ENCODE measurements around the gene WWC1. TPM values are rescaled to one million over a fixed set of nuclear protein-coding genes. Genes with fewer than 3 reads are reported as not detected.
A peak's percentile ranks its signal among the peaks of the same experiment; 100 is the strongest.
"Not testable (repeated sequence)": the region's sequence is repeated elsewhere in the genome, so short reads cannot be mapped to it uniquely, and the experiment has no call there.

WWC1 gene
- total RNA-seq, 1 donor from 2014 or later: 2.4 TPM

DNA sequence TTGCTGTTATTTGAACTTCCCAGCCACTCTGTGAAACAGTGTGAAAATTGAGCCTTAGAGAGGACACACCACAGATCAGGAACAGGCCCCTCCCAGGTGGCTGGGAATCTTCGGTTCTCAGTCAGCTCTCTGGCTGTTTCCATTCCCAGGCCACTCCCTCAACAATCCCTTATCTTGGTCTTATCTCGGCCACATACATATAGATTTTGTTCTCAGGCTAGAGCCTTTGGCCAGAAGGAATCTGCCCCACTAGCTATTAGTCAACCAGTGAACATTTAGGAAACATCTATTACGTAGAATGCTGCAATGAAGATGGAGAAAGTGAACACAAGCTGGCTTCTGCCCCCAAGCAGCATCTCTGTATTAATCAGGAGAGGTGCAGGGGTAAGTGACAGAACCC is 21.0 kb upstream of the WWC1 start:
- Mint-ChIP-seq H3K4me1 (peaks cover 9% of the 10 kb centered on the region), H3K9me3 (no peaks in the 10 kb centered on the region), H3K27me3 (peaks cover 21% of the 10 kb centered on the region), H3K4me3 (no peak overlapping the region), H3K36me3 (ENCODE audit: low read depth) (no peaks in the 10 kb centered on the region), H3K27ac (no peak overlapping the region)
- intact Hi-C loops (cut with micrococcal nuclease): loop anchor here (5.0 kb wide), 1 partner anchor 217 kb away; the partner anchor contains the start of gene RARS1
- no peak for DNase-seq

DNA sequence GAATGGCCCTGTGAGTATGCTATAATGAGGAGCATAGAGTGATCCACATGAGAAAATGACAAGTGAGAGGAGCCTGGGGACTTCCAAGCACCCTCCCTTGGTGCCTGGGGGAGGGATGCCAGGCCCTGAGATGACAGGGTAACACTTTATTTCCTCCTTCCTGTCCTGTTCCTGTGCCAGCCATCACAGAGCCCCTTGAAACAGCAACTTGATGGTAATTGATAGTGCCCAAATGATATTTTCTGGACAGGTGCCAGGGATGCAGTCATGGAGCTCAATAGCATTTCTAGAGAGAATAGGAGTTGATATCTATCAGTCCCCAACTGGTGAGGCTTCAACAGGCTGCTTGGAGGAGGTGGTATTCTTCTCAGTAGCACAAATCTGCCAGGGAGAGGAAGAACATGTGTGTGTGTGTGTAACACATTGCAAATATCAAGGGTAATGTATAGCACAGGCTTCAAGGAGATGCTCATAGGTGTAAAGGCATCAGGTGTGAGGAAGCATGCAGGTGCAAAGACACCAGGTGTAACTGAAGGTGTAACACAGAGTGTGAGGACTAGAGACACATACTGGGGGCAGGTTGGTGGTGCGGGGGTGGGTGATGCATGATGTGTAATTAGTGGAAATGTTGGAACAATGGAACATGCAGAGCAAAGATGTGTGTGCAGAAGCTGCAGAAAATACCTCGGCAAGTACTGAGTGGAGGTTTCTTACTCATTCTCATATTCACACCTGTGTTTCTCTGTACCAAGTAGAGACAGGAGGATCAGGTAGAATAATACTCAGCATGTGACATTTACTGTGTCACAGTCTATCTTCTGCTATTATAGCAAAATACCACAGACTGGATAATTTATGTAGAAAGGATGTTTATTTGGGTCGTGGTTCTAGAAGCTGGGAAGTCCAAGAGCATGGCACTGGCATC is 18.1 kb upstream of the WWC1 start:
- Mint-ChIP-seq H3K27me3 (peaks cover 20% of the 10 kb centered on the region), H3K27ac (no peak overlapping the region), H3K9me3 (no peaks in the 10 kb centered on the region), H3K4me3 (no peak overlapping the region), H3K36me3 (ENCODE audit: low read depth) (no peaks in the 10 kb centered on the region), H3K4me1 (peaks cover 9% of the 10 kb centered on the region)
- intact Hi-C loops (cut with micrococcal nuclease): loop anchor here (5.0 kb wide), 1 partner anchor 214 kb away; the partner anchor contains the start of gene RARS1
- DNase-seq: no peak

GRCh38 chr5:168274406-168274805 is 17.0 kb upstream of the WWC1 start:
- H3K27ac Mint-ChIP-seq: no peak overlapping the region
- intact Hi-C loops (cut with micrococcal nuclease): loop anchor here (5.0 kb wide), 1 partner anchor 213 kb away; the partner anchor contains the start of gene RARS1
- peaks cover 11% of the 10 kb centered on the region for H3K27me3 Mint-ChIP-seq
- H3K36me3 Mint-ChIP-seq (ENCODE audit: low read depth): no peaks in the 10 kb centered on the region
- no peaks in the 10 kb centered on the region for H3K9me3 Mint-ChIP-seq
- DNase-seq: no peak
- no peaks in the 10 kb centered on the region for H3K4me1 Mint-ChIP-seq
- H3K4me3 Mint-ChIP-seq: no peak overlapping the region

- H3K9me3 Mint-ChIP-seq: no peaks in the 10 kb centered on the region
- H3K4me3 Mint-ChIP-seq: no peak overlapping the region
- DNase-seq: no peak
- no peaks in the 10 kb centered on the region for H3K36me3 Mint-ChIP-seq (ENCODE audit: low read depth)
- H3K4me1 Mint-ChIP-seq: no peaks in the 10 kb centered on the region
- peaks cover 9% of the 10 kb centered on the region for H3K27me3 Mint-ChIP-seq
- H3K27ac Mint-ChIP-seq: no peak overlapping the region
- intact Hi-C loops (cut with micrococcal nuclease): no loop called here
Measured at GRCh38 chr5:168275940-168276339, 15.5 kb upstream of the WWC1 start.

DNA sequence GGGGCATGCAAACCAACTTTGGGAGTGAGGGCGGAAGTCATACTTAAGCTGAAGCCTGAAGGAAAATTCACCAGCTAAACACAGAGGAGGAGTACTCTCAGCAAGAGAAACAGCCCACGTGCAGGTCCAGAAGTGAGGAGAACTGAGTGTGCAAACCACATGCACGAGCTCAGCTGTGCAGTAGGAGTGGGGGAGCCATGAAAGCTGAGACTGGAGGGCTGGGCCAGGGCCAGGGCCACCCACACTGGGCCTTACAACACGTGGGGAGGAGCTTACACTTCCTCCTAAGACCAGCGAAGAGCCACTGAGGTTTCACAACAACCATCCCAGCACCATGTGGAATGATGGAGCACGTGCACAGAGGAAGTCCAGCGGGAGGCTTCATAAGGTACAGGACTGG is 9.3 kb upstream of the WWC1 start:
- peaks cover 4% of the 10 kb centered on the region for H3K9me3 Mint-ChIP-seq
- H3K4me3 Mint-ChIP-seq: no peak overlapping the region
- peaks cover 15% of the 10 kb centered on the region for H3K27me3 Mint-ChIP-seq
- DNase-seq: no peak
- H3K27ac Mint-ChIP-seq: no peak overlapping the region
- H3K4me1 Mint-ChIP-seq: peaks cover 3% of the 10 kb centered on the region
- intact Hi-C loops (cut with micrococcal nuclease): loop anchor here (10.0 kb wide), 1 partner anchor 123 kb away; no protein-coding TSS in a partner anchor
- no peaks in the 10 kb centered on the region for H3K36me3 Mint-ChIP-seq (ENCODE audit: low read depth)

DNA sequence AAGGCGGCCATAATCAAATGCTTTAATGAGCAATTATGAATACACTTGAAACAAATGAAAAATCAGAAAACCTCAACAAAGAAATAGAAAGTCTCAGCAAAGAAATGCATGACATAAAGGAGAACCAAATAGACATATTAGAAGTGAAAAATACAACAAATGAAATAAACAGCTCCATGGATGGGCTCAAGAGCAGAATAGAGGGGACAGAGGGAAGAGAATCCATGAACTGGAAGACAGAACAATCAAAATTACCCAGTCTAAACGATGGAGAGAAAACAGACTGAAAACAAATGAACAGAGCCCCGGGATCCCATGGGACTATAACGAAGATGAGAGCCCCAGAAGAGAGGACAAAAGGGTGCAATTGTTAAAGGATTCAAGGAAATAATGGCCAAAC is 6.6 kb upstream of the WWC1 start:
- H3K36me3 Mint-ChIP-seq (ENCODE audit: low read depth): no peaks in the 10 kb centered on the region
- DNase-seq: no peak
- H3K27ac Mint-ChIP-seq: no peak overlapping the region
- intact Hi-C loops (cut with micrococcal nuclease): loop anchor here (10.0 kb wide), 1 partner anchor 120 kb away; no protein-coding TSS in a partner anchor
- peaks cover 4% of the 10 kb centered on the region for H3K4me1 Mint-ChIP-seq
- no peak overlapping the region for H3K4me3 Mint-ChIP-seq
- H3K27me3 Mint-ChIP-seq: peaks cover 22% of the 10 kb centered on the region
- peaks cover 4% of the 10 kb centered on the region for H3K9me3 Mint-ChIP-seq

DNA sequence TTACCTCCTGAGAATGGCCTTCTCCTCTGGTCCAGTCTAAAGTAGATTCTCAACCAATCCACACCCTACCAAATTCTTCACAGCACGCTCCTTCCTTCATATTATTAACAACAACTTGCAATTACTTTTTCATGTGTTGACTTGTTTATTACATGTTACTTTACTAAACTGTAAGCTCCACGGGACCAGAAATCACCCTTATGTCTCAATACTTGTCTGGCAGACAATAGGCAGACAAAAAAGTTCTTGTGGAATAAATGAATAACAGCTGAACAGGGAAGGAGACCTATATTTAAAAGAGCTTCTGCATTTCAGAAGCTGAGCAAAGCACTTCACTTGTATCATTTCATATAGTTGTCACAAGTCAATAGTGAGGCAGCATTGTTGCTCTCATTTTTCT is 5.7 kb upstream of the WWC1 start:
- Mint-ChIP-seq H3K9me3 (peaks cover 4% of the 10 kb centered on the region), H3K4me1 (peaks cover 9% of the 10 kb centered on the region), H3K27me3 (peaks cover 26% of the 10 kb centered on the region), H3K36me3 (ENCODE audit: low read depth) (no peaks in the 10 kb centered on the region), H3K4me3 (no peak overlapping the region), H3K27ac (no peak overlapping the region)
- DNase-seq: no peak
- intact Hi-C loops (cut with micrococcal nuclease): loop anchor here (10.0 kb wide), 1 partner anchor 119 kb away; no protein-coding TSS in a partner anchor

DNA sequence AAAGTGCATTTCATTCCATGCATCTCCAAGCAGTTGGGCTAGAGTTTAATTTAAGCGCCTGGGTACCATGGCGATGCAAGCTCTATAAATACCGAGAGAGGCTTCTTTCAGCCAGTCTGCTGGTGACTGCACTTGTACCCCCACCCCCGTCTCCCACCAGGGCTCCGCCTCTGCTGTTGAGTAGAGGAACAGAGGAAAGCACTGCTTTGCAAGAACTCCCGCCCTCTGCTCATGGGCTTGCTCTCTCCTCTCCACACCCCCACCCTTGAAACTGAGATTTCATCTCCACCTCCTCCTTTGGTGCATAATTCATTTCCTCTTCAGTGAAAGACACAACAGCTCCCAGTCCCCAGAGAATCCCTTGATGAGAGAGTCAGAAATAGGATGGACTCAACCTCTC is 5.1 kb upstream of the WWC1 start:
- no peak overlapping the region for H3K4me3 Mint-ChIP-seq
- no peaks in the 10 kb centered on the region for H3K36me3 Mint-ChIP-seq (ENCODE audit: low read depth)
- no peak for DNase-seq
- intact Hi-C loops (cut with micrococcal nuclease): loop anchor here (10.0 kb wide), 1 partner anchor 118 kb away; no protein-coding TSS in a partner anchor
- H3K9me3 Mint-ChIP-seq: peaks cover 4% of the 10 kb centered on the region
- no peak overlapping the region for H3K27ac Mint-ChIP-seq
- peaks cover 11% of the 10 kb centered on the region for H3K4me1 Mint-ChIP-seq
- H3K27me3 Mint-ChIP-seq: peaks cover 31% of the 10 kb centered on the region

DNA sequence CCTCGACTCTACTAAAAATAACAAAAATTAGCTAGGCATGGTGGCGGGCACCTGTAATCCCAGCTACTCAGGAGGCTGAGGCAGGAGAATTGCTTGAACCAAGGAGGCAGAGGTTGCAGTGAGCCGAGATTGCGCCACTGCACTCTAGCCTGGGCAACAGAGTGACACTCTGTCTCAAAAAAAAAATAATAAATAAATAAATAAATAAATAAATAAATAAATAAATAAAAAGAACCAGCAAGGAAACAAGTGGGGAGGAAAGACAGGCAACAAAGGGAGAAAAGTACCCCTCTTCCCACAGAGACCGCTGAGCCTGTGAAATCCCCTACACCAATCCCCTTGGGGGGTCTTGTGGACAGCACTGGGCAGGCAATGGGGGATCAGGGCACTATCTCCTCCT is 4.6 kb upstream of the WWC1 start:
- Mint-ChIP-seq H3K27me3 (peaks cover 29% of the 10 kb centered on the region), H3K4me1 (peaks cover 11% of the 10 kb centered on the region)
- H3K9me3 Mint-ChIP-seq; H3K36me3 Mint-ChIP-seq (ENCODE audit: low read depth); DNase-seq; H3K27ac Mint-ChIP-seq; H3K4me3 Mint-ChIP-seq: not testable (repeated sequence)
- intact Hi-C loops (cut with micrococcal nuclease): loop anchor here (10.0 kb wide), 1 partner anchor 118 kb away; no protein-coding TSS in a partner anchor

DNA sequence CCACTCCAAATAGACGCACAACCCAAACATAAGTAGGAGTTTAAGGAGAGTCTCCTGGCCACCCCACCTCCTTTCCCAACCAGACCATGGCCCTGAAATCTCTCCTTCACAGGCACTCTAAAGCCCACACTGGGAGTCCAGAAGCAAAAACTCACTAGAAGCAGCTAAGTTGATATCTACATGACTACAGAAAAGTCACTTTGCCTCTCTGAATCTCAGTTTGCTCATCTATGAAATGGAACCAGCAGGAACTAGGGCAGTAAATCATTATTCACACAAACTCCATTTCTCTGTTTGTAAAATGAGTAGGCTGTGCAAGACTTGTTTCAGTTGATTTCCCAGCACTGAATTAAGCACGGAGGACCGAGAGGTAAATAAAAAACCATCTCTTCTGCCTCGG is 4.1 kb upstream of the WWC1 start:
- Mint-ChIP-seq H3K36me3 (ENCODE audit: low read depth) (no peaks in the 10 kb centered on the region), H3K27me3 (peaks cover 29% of the 10 kb centered on the region), H3K27ac (no peak overlapping the region), H3K9me3 (peaks cover 4% of the 10 kb centered on the region), H3K4me3 (no peak overlapping the region), H3K4me1 (peaks cover 11% of the 10 kb centered on the region)
- intact Hi-C loops (cut with micrococcal nuclease): loop anchor here (10.0 kb wide), 1 partner anchor 117 kb away; no protein-coding TSS in a partner anchor
- no peak for DNase-seq

DNA sequence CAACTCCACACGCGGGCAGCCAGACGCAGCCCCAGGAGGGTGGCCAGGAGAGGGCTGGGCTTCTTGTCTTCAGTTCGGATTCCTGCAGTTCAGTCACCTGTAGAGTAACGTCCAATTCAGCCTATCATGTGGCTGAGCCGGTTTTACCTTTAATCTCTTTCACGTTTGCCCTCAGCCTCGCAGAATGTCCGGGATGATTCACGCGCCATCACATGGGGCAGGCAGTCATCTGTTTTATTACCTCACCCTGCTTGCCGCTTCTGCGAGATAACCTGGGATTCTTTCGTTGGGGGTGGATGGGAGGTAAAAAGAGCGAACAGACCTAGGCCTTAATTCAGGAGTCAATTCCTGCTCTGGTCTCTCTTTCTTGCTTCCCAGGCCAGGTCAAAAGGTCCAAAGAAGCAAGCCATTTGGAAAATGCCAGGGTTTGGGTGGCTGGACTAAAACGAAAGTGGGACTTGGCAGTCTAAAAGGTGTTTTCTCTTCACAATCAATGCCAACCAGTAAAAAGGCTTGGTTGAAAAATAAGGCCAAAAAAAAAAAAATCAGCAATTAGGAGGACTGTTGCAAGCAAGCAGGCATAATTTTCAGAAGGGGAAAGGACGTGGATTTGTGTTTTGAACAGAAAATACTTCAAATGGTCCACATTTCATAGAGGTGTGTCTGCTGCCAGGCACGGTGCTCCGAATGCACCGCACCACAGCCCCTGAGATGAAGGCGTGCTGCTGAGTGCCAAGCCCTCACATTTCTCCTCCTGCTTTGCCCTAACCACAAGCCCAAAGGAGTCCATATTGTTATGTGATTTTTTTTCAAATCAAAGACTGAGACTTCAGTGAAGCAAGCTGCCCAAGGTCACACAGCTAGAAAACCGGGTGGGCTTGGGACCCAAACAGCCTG is 2.8 kb upstream of the WWC1 start:
- Mint-ChIP-seq H3K36me3 (ENCODE audit: low read depth) (no peaks in the 10 kb centered on the region), H3K4me3 (no peak overlapping the region), H3K27me3 (peaks cover 39% of the 10 kb centered on the region), H3K27ac (no peak overlapping the region), H3K4me1 (peaks cover 11% of the 10 kb centered on the region), H3K9me3 (peaks cover 4% of the 10 kb centered on the region)
- intact Hi-C loops (cut with micrococcal nuclease): loop anchor here (10.0 kb wide), 1 partner anchor 116 kb away; no protein-coding TSS in a partner anchor
- no peak for DNase-seq

DNA sequence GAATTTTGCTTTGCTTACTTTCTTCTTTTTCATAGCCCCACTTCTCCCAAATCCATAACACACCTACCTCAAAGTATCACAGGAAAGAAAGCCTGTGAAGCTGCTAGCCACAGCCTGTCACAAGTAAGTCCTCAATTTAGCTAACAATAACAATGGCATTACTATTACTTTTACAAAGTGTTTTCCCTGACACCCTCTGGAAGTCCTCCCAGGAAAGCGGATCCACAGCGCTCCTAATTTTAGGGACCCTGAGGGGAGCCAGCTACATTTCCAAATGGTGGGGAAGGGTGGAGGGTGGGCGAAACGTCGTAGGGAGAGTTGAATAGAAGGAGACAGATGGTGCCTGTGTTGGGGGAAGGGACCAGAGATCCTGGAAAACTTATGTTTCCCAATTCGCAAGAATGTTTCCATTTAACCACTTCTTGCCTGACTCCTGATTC is 523 bp upstream of the WWC1 start:
- Mint-ChIP-seq H3K27ac (no peak overlapping the region), H3K4me1 (peaks cover 11% of the 10 kb centered on the region), H3K36me3 (ENCODE audit: low read depth) (no peaks in the 10 kb centered on the region), H3K9me3 (no peaks in the 10 kb centered on the region), H3K4me3 (peak overlapping the region; percentile 56), H3K27me3 (peaks cover 36% of the 10 kb centered on the region)
- no peak for DNase-seq
- intact Hi-C loops (cut with micrococcal nuclease): no loop called here

DNA sequence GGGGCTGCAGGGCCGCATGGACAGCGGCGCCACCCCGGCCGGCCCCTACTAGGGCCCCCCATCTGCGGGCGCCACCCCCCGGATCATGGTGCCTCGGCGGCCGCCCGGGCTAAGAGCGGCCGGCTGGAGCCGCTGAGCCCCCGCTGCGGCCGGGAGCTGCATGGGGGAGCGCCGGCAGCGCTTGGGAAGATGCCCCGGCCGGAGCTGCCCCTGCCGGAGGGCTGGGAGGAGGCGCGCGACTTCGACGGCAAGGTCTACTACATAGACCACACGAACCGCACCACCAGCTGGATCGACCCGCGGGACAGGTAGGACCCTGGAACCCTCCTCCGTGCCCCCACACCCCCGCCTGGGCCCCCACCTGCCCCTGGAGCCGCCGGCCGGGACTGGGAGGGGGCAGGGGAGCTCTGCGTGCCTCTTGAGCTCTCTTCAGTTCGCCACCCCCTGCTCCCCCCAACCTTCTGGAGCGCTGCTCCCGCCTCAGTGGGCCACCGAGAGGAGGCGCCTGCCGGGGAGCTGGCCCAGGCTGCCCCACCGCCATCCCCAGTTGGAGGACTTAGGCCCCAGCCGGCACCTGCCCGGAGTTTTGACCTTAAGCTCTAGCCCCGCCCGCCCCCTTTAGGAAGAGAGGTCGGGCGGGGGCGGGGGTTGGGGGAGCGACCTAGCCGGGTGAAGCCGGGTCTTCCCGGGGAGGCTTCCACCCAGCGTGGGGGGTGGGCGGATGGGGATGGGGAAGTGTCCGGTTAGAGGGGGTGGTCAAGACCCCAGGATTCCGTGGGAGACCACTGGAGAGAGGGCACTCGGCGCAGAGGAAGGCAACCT is 730 bp downstream of the WWC1 start:
- Mint-ChIP-seq H3K27ac (no peak overlapping the region), H3K9me3 (no peaks in the 10 kb centered on the region), H3K4me3 (no peak overlapping the region), H3K36me3 (ENCODE audit: low read depth) (no peaks in the 10 kb centered on the region), H3K27me3 (peaks cover 34% of the 10 kb centered on the region), H3K4me1 (peaks cover 8% of the 10 kb centered on the region)
- intact Hi-C loops (cut with micrococcal nuclease): no loop called here
- DNase-seq: no peak

Data from activated CD4-positive, alpha-beta T cell treated with anti-CD3 and anti-CD28 coated beads, Interleukin-2, amount 10 ng/mL, durations not matched to agents 24 days and 14 days (primary cell).